ENCODE results near the gene SPSB4. TPM values are rescaled to one million over a fixed set of nuclear protein-coding genes. Genes with fewer than 3 reads are reported as not detected.

SPSB4 gene
- total RNA-seq, 2 donors from 2014 or later, result 7.5 to 8.2 TPM

DNA sequence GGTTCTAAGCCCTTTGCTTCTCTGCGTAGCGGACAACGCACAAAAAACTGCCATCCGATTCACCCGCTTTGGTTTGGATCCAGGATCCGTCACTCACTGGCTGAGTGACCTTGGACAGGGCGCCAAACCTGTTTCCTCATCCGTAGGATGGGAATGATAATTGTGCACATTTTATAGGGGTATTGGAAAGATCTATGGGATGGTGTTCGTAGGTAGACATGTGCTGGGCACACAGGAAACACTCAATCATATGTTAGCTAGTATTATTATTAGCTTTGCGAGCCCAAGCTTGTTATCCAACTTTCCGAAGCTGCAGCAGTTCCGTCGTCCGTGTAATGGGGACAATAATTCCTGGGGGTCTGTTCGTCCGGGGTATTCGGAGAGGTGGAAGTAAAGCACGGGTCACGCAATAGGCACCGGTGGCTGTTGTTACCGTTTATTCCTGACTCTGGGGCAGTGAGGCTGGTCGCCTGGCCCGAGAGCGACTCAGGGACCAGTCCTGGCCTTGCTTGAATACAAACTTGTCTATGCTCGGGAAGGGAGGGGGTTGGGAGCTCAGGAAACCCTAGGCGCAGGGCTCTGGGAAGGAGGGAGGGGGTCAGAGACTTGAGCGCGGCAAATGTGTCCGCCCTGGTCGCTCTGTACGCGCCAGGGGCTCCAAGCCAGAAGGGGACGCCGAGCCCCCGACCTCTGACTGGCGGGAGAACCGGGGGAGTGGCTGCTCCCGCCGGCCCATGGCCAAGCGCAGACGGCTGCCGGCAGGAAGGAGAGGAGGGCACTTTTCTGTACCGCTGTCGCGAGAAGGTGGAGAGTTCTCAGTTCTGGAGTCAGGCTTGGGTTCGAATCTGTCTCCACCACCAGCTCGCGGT, 1.3 kb downstream of the SPSB4 start:
- Histone ChIP-seq H3K9ac (ENCODE audit: extremely low read depth, low read length, poor library complexity, severe bottlenecking) (peak overlapping the region; percentile 53), H3K9me3 (ENCODE audit: control insufficient read depth, low read length) (no peaks in the 10 kb centered on the region), H3K27me3 (ENCODE audit: control insufficient read depth, insufficient read depth, low read length, poor library complexity, severe bottlenecking) (peaks cover 30% of the 10 kb centered on the region), H3K4me3 (ENCODE audit: low read length) (peak overlapping the region; percentile 94), H3K27ac (ENCODE audit: low read depth, low read length) (no peak overlapping the region), H3K4me1 (ENCODE audit: control insufficient read depth, insufficient read depth, low read length) (no peaks in the 10 kb centered on the region), H3K36me3 (ENCODE audit: control insufficient read depth, insufficient read depth, low read length) (no peaks in the 10 kb centered on the region)
- Mint-ChIP-seq H3K27me3 (ENCODE audit: insufficient read depth) (peaks cover 74% of the 10 kb centered on the region), H3K9me3 (no peaks in the 10 kb centered on the region), H3K4me1 (peaks cover 13% of the 10 kb centered on the region), H3K27ac (peak overlapping the region; percentile 35), H3K4me3 (peak overlapping the region; percentile 69), H3K36me3 (ENCODE audit: low read depth) (no peaks in the 10 kb centered on the region)
- peak; percentile 83 for DNase-seq
- TF ChIP-seq, protein P1, sequence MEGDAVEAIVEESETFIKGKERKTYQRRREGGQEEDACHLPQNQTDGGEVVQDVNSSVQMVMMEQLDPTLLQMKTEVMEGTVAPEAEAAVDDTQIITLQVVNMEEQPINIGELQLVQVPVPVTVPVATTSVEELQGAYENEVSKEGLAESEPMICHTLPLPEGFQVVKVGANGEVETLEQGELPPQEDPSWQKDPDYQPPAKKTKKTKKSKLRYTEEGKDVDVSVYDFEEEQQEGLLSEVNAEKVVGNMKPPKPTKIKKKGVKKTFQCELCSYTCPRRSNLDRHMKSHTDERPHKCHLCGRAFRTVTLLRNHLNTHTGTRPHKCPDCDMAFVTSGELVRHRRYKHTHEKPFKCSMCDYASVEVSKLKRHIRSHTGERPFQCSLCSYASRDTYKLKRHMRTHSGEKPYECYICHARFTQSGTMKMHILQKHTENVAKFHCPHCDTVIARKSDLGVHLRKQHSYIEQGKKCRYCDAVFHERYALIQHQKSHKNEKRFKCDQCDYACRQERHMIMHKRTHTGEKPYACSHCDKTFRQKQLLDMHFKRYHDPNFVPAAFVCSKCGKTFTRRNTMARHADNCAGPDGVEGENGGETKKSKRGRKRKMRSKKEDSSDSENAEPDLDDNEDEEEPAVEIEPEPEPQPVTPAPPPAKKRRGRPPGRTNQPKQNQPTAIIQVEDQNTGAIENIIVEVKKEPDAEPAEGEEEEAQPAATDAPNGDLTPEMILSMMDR (conservative IDR thresholded peaks at IDR 0.05), result no peak
- WGBS, 2 experiments (ENCODE audit: insufficient coverage in 1 of 2, insufficient read length in 1 of 2), result 1 to 2% methylated on average over 24 to 48 of the region's 48 CpGs

DNA sequence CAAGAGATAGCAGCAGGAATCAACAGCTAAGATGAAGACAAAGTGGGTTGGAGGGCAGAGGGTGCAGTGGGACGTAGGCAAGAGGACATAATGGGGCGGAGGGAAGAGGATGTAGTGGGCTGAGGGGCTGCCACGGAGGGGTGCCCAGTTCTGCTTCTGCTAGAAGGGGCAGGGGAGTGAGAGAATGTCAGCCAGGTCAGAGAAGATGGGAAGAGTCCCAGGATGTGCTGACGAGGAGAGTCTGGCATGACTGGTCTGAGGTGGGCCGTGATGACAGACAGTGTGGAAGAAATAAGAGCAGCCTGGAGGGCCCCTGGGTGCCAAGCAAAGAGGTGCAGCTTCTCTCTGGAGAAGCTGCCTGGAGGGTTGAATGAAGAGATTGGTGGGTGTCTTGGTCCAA, 4.0 kb downstream of the SPSB4 start:
- Histone ChIP-seq H3K4me3 (ENCODE audit: low read length) (no peak overlapping the region), H3K36me3 (ENCODE audit: control insufficient read depth, insufficient read depth, low read length) (no peaks in the 10 kb centered on the region), H3K9me3 (ENCODE audit: control insufficient read depth, low read length) (peaks cover 9% of the 10 kb centered on the region), H3K9ac (ENCODE audit: extremely low read depth, low read length, poor library complexity, severe bottlenecking) (no peak overlapping the region), H3K27ac (ENCODE audit: low read depth, low read length) (no peak overlapping the region), H3K27me3 (ENCODE audit: control insufficient read depth, insufficient read depth, low read length, poor library complexity, severe bottlenecking) (peaks cover 7% of the 10 kb centered on the region), H3K4me1 (ENCODE audit: control insufficient read depth, insufficient read depth, low read length) (no peaks in the 10 kb centered on the region)
- WGBS, 2 experiments (ENCODE audit: insufficient coverage in 1 of 2, insufficient read length in 1 of 2), result 90 to 92% methylated on average over 4 to 5 of the region's 5 CpGs
- Mint-ChIP-seq H3K27ac (no peak overlapping the region), H3K9me3 (peaks cover 5% of the 10 kb centered on the region), H3K4me3 (no peak overlapping the region), H3K36me3 (ENCODE audit: low read depth) (peaks cover 4% of the 10 kb centered on the region), H3K27me3 (ENCODE audit: insufficient read depth) (peaks cover 47% of the 10 kb centered on the region), H3K4me1 (peaks cover 13% of the 10 kb centered on the region)
- TF ChIP-seq, protein P1 (conservative IDR thresholded peaks at IDR 0.05), result no peak
- no peak for DNase-seq

DNA sequence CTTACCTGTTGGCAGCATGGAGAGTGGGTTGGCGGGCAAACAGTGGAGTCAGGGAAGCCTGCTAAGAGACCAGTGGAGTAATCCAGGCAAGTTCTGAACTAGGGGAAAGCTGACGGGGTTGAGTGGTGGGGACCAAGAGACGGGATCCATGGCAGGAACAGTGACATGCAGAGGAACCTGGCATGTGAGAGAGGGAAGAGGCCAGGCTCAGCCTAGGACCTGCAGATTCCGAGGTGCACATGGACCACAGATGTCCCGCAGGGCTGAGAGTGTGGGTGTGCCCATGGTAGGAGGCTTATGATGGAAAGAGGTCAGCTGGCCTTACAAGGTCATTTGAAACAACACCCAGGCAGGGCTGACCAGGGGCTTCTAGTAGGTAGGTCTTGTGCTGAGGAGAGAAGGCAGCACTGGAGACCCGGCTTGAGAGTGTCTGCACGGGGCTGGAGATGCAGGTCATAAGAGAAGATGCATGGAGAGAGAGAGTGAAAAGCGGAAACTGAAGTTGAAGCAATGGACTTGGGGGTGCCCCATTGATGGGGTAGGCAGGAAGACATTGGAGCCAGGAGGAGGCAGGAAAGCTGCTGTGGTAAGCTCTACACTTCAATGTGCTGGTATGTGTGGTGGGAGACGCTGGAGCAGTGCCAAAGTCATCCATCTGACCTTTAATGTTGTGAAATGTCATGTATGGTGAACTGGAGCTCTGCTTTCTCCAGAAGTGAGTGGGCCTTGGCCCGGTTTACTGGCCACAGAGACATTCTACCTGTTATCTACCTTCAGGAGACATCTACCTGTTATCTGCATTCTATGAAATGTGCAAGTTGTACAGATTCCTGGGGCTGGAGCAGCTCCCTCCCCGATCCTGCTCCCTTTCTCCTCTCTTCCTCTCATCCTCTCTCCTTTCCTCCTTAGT, 4.6 kb downstream of the SPSB4 start:
- peaks cover 8% of the 10 kb centered on the region for H3K4me1 Mint-ChIP-seq
- H3K27ac ChIP-seq (ENCODE audit: low read depth, low read length), result peak overlapping the region; percentile 88

More for the DNA sequence above, 4.6 kb downstream of the SPSB4 start:
- peaks cover 4% of the 10 kb centered on the region for H3K36me3 Mint-ChIP-seq (ENCODE audit: low read depth)
- Histone ChIP-seq H3K36me3 (ENCODE audit: control insufficient read depth, insufficient read depth, low read length) (no peaks in the 10 kb centered on the region), H3K27me3 (ENCODE audit: control insufficient read depth, insufficient read depth, low read length, poor library complexity, severe bottlenecking) (peaks cover under 1% of the 10 kb centered on the region), H3K9me3 (ENCODE audit: control insufficient read depth, low read length) (peaks cover 9% of the 10 kb centered on the region), H3K4me1 (ENCODE audit: control insufficient read depth, insufficient read depth, low read length) (no peaks in the 10 kb centered on the region), H3K9ac (ENCODE audit: extremely low read depth, low read length, poor library complexity, severe bottlenecking) (no peak overlapping the region), H3K4me3 (ENCODE audit: low read length) (no peak overlapping the region)
- no peak overlapping the region for H3K4me3 Mint-ChIP-seq
- no peak for DNase-seq
- TF ChIP-seq, protein P1 (conservative IDR thresholded peaks at IDR 0.05), result no peak
- no peak overlapping the region for H3K27ac Mint-ChIP-seq
- peaks cover 40% of the 10 kb centered on the region for H3K27me3 Mint-ChIP-seq (ENCODE audit: insufficient read depth)
- peaks cover 5% of the 10 kb centered on the region for H3K9me3 Mint-ChIP-seq
- WGBS, 2 experiments (ENCODE audit: insufficient coverage in 1 of 2, insufficient read length in 1 of 2), result 92 to 97% methylated on average over 9 to 11 of the region's 11 CpGs
